Esophagus squamous epithelium (tissue), 5 donors: ENCODE data around the gene EHMT1. TPM values are rescaled to one million over a fixed set of nuclear protein-coding genes. Genes with fewer than 3 reads are reported as not detected.

Experiments used
- DNase-seq: peaks from one replicate; lab custom pipeline; 2025; lab: John Stamatoyannopoulos, UW
- H3K27ac ChIP-seq, 4 donors: fragments of 200-600 bp; sonication (generic); one replicate each; pipeline ENCODE4 v1.5.1; 2016 to 2019; ENCODE audit warnings: mild to moderate bottlenecking in 1 of 4
- H3K27me3 ChIP-seq, 4 donors: fragments of 200-600 bp; sonication (generic); 1 replicate in 3 of 4; 2 replicates in 1 of 4; pipeline versions ENCODE4 v1.5.1 to v1.6.0; 2017 to 2021; ENCODE audit warnings: antibody characterized with exemption in 1 of 4
- H3K36me3 ChIP-seq, 3 donors: fragments of 200-600 bp; sonication (generic); one replicate each; pipeline ENCODE4 v1.5.1; 2016 to 2019
- H3K4me1 ChIP-seq, 3 donors: fragments of 200-600 bp; sonication (generic); one replicate each; pipeline ENCODE4 v1.5.1; 2017 to 2019
- H3K4me3 ChIP-seq, 4 donors: fragments of 200-600 bp; sonication (generic); 1 replicate in 3 of 4; 2 replicates in 1 of 4; pipeline ENCODE4 v1.5.1; 2016 to 2019; ENCODE audit warnings: mild to moderate bottlenecking in 2 of 4, moderate library complexity in 1 of 4
- H3K9me3 ChIP-seq, 3 donors: fragments of 200-600 bp; sonication (generic); one replicate each; pipeline ENCODE4 v1.5.1; 2016 to 2019
- POLR2A ChIP-seq, 4 donors: fragments of 450-650 bp; IDR thresholded peaks; one replicate each; pipeline ENCODE4 v1.6.1; 2017; ENCODE audit warnings: antibody characterized with exemption in 4 of 4, mild to moderate bottlenecking in 4 of 4, moderate library complexity in 3 of 4
- WGBS, 2 donors: methylation state at CpG; one replicate each; pipeline ENCODE4 v1.1.5; 2018; 5-methylcytosine and 5-hydroxymethylcytosine counted together
- intact Hi-C: fragments of 100-400 bp; cut with DNase I; formaldehyde crosslinking; loops from one replicate; pipeline ENCODE4 v1.15.0; 2022
- total RNA-seq, 4 donors: library from RNA; depleted of rRNA; stranded (reverse); fragments of >200 nt; gene quantifications; one replicate each; pipeline ENCODE4 v1.1.0, GENCODE V29; 2016
- TF ChIP-seq, protein P1 (sequence below), 6 experiments: fragments of 450-650 bp in 4 of 6; fragments of 200-600 bp in 2 of 6; sonication (generic) in 2 of 6; IDR thresholded peaks; one replicate each; pipeline ENCODE4 v1.5.1; 2016 to 2019; ENCODE audit warnings: antibody characterized with exemption in 6 of 6, mild to moderate bottlenecking in 4 of 6, moderate library complexity in 4 of 6
- donor health status: DM: yes; HTN: yes; CAD: no.

Gene EHMT1
- total RNA-seq, 4 donors from 2014 or later, result 42.8 to 87.0 (median 65.0) TPM

DNA sequence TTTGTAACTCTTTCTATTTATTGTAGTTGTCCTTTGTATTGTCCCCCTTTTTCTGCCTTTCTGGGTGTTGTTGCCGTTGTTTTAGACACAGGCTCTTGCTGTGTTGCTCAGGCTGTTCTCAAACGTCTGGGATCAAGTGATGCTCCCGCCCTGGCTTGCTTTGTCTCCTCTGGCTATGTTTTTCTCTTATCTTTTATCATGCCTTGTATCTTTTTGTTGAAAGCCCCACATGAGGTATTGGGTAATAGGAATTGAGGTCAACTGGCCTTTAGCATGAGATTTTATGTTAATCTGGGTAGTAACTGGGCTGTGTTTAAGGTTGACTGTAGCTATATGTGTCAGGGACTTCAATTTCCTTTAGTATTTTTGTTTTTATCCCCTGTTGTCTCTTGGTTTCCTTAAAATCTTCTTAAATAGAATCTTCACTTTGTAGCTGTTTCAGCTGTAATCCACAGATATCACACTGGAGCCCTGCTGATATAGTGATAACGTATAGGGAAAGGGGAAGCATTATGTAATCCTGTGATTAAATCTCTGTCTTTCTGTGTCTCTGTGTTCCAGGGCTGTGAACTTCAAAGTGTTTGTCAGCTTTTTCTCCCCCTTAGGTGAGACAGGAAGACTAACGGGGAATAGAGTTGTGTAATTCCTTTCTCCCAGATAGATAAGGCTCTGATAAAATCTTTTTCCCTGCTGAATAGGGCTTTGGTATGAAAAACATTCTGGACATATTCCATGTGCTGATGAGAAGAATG, 232.9 kb downstream of the EHMT1 start:
- DNase-seq, result no peak
- TF ChIP-seq, protein P1, sequence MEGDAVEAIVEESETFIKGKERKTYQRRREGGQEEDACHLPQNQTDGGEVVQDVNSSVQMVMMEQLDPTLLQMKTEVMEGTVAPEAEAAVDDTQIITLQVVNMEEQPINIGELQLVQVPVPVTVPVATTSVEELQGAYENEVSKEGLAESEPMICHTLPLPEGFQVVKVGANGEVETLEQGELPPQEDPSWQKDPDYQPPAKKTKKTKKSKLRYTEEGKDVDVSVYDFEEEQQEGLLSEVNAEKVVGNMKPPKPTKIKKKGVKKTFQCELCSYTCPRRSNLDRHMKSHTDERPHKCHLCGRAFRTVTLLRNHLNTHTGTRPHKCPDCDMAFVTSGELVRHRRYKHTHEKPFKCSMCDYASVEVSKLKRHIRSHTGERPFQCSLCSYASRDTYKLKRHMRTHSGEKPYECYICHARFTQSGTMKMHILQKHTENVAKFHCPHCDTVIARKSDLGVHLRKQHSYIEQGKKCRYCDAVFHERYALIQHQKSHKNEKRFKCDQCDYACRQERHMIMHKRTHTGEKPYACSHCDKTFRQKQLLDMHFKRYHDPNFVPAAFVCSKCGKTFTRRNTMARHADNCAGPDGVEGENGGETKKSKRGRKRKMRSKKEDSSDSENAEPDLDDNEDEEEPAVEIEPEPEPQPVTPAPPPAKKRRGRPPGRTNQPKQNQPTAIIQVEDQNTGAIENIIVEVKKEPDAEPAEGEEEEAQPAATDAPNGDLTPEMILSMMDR (IDR thresholded peaks at IDR 0.05), result no peak
- TF ChIP-seq POLR2A (IDR thresholded peaks at IDR 0.05), result no peak
- Histone ChIP-seq H3K27ac (no peak overlapping the region), H3K9me3 (peaks cover 0 to 29% (median 23%) of the 10 kb centered on the region in 3 donors), H3K27me3 (no peaks in the 10 kb centered on the region), H3K4me3 (no peak overlapping the region), H3K4me1 (no peaks in the 10 kb centered on the region), H3K36me3 (no peaks in the 10 kb centered on the region)
- 53 to 59% methylated on average over 5 of the region's 5 CpGs for WGBS, 2 donors
- intact Hi-C loops, result no loop called here

DNA sequence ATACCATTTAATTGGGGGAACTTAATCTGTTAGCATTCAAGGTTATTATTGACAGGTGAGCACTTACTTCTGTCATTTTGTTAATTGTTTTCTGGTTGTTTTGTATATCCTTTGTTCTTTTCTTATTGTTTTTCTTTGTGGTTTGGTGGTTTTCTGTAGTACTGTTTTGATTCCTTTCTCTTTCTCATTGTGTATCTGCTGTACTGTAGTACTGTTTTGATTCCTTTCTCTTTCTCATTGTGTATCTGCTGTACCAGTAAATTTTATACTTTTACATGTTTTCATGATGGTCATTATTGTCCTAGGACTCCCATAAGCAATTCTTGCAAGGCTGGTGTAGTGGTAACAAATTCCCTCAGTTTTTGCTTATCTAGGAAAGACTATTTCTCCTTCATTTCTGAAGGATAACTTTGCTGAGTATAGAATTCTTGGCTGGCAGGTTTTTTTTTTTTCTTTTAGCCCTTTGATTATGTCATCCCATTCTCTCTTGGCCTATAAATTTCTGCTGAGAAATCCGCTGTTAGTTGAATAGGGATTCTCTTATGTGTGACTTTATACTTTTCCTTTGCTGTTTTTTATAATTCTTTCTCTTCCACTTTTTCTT, 234.7 kb downstream of the EHMT1 start:
- Histone ChIP-seq H3K27me3 (no peaks in the 10 kb centered on the region), H3K4me3 (no peak overlapping the region), H3K9me3 (peaks cover 0 to 29% (median 23%) of the 10 kb centered on the region in 3 donors), H3K4me1 (no peaks in the 10 kb centered on the region), H3K27ac (no peak overlapping the region), H3K36me3 (no peaks in the 10 kb centered on the region)
- no peak for DNase-seq
- intact Hi-C loops, result no loop called here
- 81% methylated on average over 1 of the region's 1 CpG for WGBS, 2 donors
- TF ChIP-seq POLR2A (IDR thresholded peaks at IDR 0.05), result no peak
- TF ChIP-seq, protein P1 (IDR thresholded peaks at IDR 0.05), result no peak

DNA sequence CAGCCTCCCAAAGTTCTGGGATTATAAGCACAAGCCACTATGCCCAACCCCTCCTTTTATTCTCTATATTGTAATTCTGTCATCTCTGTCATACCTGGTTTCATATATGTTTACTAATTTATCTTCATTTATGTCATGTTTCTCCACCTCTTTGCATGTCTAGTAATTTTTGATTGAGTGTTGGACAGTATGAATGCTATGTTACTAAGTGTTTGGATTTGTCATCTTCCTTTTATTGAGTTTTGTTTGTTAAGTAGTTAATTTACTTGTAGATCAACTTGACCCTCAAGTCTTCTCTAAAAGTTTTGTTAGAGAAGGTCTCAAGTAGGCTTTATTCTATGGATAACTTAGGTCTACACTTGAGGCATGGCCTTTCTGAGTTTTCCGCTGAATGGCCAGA, 241.6 kb downstream of the EHMT1 start:
- no peak overlapping the region for H3K4me3 ChIP-seq
- WGBS, 2 donors, result 100% methylated on average over 1 of the region's 1 CpG
- no peak for TF ChIP-seq POLR2A (IDR thresholded peaks at IDR 0.05)
- TF ChIP-seq, protein P1 (IDR thresholded peaks at IDR 0.05), result no peak
- H3K27me3 ChIP-seq, result no peaks in the 10 kb centered on the region
- intact Hi-C loops, result no loop called here
- no peak for DNase-seq
- H3K36me3 ChIP-seq, result no peaks in the 10 kb centered on the region
- H3K27ac ChIP-seq, result no peak overlapping the region
- no peaks in the 10 kb centered on the region for H3K4me1 ChIP-seq
- H3K9me3 ChIP-seq, result peaks cover 0 to 18% (median 18%) of the 10 kb centered on the region in 3 donors

DNA sequence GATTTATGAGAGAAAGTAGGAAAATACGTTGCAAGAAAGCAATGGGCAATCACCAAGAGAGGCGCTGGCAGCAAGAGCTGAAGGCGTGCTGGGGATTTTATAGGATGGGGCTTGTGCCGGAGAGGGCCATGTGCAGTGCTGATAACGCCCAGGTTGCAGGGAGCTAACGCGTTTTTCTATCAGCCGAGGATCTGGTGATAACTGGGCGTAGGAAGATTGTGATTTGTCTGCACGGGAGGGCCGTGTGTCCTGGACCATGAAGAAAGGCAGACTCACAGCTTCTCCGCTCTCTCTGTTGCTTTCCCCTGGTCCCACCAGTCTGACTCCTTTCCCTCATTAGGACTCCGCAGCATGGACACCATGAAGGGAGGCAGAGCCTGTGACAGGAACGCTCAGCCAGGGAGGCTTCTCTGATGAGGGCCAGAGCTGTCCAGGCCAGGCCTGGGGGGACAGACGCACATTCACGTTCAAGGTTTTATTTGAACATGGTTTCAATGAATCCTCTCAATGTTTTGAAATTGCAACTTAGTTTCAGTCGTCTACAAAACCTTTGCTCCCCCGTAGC, 246.9 kb downstream of the EHMT1 start:
- H3K27ac ChIP-seq, result no peak overlapping the region
- no peaks in the 10 kb centered on the region for H3K4me1 ChIP-seq
- TF ChIP-seq, protein P1 (IDR thresholded peaks at IDR 0.05), result no peak
- TF ChIP-seq POLR2A (IDR thresholded peaks at IDR 0.05), result no peak
- intact Hi-C loops, result no loop called here
- no peak overlapping the region for H3K4me3 ChIP-seq
- 73 to 80% methylated on average over 15 to 18 of the region's 18 CpGs for WGBS, 2 donors
- H3K9me3 ChIP-seq, result peaks cover 0 to 7% (median 2%) of the 10 kb centered on the region in 3 donors
- no peak for DNase-seq
- no peaks in the 10 kb centered on the region for H3K36me3 ChIP-seq
- peaks cover 0 to 15% (median 0%) of the 10 kb centered on the region in 4 donors for H3K27me3 ChIP-seq
